ENCODE data around the gene EPC2.

DNA sequence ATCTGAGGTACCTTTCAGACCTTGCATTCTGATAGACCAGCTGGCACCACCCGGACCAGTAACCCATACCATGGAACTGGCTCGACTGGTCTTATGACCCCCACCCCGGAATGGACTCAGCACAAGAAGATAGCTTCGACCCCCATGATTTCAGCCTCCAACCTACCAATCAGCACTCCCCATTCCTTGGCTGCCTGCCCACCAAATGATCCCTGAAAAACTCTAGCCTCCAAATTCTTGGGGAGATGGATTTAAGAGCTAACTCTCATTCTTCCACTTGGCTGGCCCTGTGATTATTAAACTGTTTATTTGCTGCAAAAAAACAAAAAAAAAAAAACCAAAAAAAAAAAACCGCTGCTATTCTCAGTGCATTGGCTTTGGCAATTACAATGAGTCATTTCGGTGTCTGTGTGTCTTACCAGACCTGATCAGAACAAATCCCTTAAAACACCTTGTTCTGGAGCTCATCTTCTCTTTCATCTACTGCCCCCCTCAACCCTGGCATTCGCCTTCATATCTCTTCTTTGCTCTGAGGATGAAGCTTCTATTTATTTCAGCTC, 170.4 kb downstream of the EPC2 start:
- TF ChIP-seq EZH2 (IDR thresholded peaks at IDR 0.05; ENCODE audit: borderline replicate concordance, low read depth, low read length, poor library complexity, severe bottlenecking) = no peak
- TF ChIP-seq, protein P1, sequence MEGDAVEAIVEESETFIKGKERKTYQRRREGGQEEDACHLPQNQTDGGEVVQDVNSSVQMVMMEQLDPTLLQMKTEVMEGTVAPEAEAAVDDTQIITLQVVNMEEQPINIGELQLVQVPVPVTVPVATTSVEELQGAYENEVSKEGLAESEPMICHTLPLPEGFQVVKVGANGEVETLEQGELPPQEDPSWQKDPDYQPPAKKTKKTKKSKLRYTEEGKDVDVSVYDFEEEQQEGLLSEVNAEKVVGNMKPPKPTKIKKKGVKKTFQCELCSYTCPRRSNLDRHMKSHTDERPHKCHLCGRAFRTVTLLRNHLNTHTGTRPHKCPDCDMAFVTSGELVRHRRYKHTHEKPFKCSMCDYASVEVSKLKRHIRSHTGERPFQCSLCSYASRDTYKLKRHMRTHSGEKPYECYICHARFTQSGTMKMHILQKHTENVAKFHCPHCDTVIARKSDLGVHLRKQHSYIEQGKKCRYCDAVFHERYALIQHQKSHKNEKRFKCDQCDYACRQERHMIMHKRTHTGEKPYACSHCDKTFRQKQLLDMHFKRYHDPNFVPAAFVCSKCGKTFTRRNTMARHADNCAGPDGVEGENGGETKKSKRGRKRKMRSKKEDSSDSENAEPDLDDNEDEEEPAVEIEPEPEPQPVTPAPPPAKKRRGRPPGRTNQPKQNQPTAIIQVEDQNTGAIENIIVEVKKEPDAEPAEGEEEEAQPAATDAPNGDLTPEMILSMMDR (conservative IDR thresholded peaks at IDR 0.05; ENCODE audit: low read depth, low read length) = no peak
